CD4-positive, alpha-beta T cell treated with Interferon gamma for 1 hour (primary cell): ENCODE data around the gene ETV2.
"Not testable (repeated sequence)": the region's sequence is repeated elsewhere in the genome, so short reads cannot be mapped to it uniquely, and the experiment has no call there.

Experiments used
- DNase-seq: peaks from one replicate; pipeline ENCODE4 v3.0.0-alpha.2; 2020

The ETV2 gene

DNA sequence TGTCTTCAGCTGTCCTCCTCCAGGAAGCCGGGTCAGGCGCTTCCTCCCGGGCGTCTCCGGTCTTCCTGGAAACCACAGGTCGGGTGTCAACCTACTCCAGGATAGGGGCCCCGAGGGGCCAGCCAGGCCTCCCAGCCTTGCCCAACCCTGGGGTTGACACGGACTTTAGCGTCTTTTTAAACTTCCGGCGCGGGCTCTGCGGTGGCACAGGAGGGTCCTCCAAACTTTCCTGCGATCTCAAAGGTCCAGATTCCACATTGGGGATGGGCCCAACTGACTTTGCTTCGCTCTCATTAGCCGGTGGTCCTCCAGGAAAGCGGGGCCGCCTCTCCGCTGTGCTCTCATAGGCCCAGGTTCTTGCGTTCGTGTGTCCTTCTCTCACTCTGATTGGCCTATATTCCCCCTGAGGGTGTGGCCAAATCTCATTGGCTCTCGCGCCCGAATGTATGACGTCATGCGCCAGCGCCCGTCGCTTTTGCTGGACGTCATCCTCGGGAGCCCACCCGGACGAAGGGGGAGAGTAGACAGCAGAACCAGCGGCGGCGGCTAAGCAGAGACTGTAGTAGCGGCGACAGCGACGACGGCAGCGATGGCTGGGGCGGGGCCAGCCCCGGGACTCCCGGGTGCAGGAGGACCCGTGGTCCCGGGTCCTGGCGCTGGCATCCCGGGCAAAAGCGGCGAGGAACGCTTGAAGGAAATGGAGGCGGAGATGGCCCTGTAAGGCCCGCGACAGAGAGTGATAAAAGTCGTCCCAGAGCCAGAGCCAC, 12.8 kb upstream of the ETV2 start, which contains the start of gene RBM42:
Gene RBM42, plus strand, starts transcription at position 472 of the 767 bp plus-strand sequence. Its CDS starts 118 bp downstream, at position 590.
- peak; percentile 97 for DNase-seq

- DNase-seq, result no peak
Measured at GRCh38 chr19:35629332-35629633, 12.3 kb upstream of the ETV2 start.

GRCh38 chr19:35633727-35634440, 7.7 kb upstream of the ETV2 start:
- DNase-seq, result no peak

GRCh38 chr19:35636651-35637050, 4.9 kb upstream of the ETV2 start:
- no peak for DNase-seq

- DNase-seq, result no peak
Measured at GRCh38 chr19:35637165-35637564, 4.4 kb upstream of the ETV2 start.

DNA sequence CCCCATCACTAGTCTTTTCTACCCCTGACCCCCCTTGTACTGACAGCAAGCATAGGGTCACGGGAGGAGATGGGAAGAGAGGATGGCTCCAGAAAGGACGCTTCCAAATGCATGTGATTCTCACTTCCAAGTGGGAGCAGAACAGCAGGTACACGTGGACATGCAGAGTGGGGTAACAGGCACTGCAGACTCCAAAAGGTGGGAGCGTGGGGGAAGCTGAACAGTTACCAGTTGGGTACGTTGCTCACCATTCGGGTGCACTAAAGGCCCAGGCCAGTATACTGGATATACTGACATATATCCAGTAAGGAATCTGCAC, 2.3 kb upstream of the ETV2 start:
- DNase-seq, result no peak

DNA sequence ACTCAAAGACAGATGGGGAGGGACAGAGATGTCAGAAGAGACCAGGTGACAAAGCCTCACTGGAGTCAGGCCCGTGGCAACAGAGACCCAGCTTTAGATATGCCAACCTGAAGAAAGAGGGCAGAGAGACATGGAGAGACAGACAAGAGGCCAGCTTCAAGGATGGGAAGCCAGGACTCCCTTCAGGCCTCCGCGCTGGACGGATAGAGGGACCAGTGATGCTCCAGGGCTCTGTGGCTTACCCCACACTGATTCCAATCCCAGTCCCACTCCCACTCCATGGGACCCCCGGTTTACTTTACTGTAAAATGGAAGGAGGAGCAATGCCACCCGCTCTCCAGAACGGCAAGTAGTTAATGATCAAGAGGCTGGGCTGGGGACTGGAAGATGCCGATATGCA, 1.7 kb upstream of the ETV2 start:
- no peak for DNase-seq

GRCh38 chr19:35642312-35642711, 767 bp downstream of the ETV2 start:
- no peak for DNase-seq

DNA sequence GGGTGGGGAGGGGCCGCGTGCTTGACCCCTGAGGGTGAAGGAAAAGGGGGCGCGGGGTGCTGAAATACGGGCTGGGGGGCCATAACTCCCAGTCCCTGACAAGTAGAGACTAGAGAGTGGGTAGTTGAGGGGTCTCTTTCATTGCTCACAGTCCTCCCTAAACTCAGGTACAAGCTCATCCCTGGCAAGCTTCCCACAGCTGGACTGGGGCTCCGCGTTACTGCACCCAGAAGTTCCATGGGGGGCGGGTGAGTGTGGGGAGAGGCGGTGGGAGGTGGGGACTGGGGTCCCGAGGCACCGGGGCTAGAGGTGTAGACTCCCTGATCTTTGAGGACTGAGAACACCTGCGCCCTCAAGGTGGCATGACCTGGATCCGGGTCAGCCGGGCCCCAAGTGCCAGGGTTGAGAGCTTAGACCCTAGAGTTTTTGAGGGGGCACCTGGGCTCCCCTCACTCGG, 1.3 kb downstream of the ETV2 start:
- no peak for DNase-seq

- DNase-seq, result peak; percentile 80
Measured at GRCh38 chr19:35643255-35644205, 2.0 kb downstream of the ETV2 start.

DNA sequence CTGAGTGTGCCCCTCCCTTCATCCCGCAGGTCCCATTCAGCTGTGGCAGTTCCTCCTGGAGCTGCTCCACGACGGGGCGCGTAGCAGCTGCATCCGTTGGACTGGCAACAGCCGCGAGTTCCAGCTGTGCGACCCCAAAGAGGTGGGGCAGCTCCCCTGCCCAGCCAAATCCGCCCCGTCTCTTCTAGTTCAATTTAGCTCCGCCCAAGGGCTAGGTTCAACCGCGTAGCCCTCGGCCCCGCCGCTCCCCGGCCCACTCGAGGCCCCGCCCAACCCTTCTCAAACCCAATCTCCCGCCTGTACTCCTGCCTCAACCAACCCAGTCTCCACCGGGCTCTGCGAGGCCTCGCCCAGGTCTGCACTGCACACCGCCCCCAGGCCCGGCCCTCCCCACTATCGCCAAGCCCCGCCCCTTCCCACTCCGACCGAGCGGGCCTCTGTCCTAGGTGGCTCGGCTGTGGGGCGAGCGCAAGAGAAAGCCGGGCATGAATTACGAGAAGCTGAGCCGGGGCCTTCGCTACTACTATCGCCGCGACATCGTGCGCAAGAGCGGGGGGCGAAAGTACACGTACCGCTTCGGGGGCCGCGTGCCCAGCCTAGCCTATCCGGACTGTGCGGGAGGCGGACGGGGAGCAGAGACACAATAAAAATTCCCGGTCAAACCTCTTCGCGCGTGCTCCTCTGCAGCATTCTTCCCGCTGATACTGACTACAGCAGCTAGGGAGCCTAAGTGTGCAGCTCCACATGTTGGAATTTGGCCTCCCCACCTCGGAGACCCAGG, 2.9 kb downstream of the ETV2 start:
- peak; percentile 98 for DNase-seq

- DNase-seq, result peak; percentile 68
Measured at GRCh38 chr19:35644987-35645679, 3.6 kb downstream of the ETV2 start.

DNA sequence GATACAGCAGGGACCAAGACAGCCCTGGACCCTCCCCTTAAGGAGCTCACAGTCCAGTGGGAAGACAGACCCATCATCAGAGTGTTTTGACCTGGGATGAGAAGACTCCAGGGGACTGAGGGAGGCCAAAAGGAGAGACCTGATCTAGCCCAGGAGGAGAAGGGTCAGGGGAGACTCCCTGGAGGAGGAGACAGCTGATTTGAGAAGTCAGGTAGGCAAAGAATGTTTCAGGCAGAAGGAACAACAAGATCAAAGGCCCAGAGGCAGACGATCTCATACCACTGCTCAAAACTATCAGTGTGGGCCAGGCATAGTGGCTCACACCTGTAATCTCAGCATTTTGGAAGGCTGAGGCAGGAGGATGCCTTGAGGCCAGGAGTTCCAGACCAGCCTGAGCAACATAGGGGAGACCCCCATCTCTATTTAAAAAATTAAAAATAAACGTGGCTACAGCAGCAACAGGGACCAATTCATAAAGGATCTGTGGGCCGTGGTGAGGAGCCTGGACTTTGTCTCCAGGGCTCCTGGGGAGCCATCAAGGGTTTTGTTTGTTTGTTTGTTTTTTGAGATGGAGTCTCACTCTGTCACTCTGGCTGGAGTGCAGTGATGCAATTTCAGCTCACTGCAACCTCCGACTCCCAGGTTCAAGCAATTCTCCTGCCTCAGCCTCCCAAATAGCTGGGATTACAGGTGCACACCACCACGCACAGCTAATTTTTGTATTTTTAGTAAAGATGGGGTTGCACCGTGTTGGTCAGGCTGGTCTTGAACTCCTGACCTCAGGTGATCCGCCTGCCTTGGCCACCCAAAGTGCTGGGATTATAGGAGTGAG, 4.4 kb downstream of the ETV2 start:
- DNase-seq, result no peak

GRCh38 chr19:35648017-35648961, 6.7 kb downstream of the ETV2 start, which contains the start of gene COX6B1:
Gene COX6B1, plus strand, starts transcription at chr19:35648323. Its CDS starts 2,921 bp downstream, at chr19:35651244.
- peak; percentile 94 for DNase-seq

- no peak for DNase-seq
Measured at GRCh38 chr19:35650581-35650980, 9.0 kb downstream of the ETV2 start.

DNA sequence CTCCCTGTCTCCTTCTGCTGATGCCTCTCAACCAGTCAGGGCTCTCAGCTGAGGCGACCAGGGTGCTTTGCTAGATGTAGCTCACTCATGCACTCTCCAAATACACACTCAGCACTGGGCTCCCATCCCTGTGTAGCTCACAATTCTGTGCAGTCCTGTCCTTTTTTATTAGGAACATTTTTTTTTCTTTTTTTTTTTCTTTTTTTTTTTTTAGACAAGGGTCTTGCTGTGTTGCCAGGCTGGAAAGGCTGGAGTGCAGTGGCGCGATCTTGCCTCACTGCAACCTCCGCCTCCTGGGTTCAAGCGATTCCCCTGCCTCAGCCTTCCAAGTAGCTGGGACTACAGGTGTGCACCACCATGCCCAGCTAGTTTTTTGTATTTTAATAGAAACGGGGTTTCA, 13.3 kb downstream of the ETV2 start:
- not testable (repeated sequence) for DNase-seq

DNA sequence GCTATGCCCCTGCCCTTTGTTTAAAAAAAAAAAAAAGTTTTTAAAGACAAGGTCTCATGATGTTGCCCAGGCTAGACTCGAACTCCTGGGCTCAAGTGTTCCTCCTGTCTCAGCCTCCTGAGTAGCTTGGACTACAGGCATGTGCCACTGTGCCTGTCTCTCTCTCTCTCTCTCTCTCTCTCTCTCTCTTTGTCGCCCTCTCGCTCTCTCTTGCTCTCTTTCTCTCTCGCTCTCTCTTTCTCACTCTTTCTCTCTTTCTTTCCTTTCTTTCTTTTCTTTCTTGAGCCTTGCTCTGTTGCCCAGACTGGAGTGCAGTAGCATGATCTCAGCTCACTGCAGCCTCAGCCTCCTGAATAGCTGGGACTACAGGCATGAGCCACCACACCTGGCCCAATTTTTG, 14.1 kb downstream of the ETV2 start:
- DNase-seq, result no peak

DNA sequence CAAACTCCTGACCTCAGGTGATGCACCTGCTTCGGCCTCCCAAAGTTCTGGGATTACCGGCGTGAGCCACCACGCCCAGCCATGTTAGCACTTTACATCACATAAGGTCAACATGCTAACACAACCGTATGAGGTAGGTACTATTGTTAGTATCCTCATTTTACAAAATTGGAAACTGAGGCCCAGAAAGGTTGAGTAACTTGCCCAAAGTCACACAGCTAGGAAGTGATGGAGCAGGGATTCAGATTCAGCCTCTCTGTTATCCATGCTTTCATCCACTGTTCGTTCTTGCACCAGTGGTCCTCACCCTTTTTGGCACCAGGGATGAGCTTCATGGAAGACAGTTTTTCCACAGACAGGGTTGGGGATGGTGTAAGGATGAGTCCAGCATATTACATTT, 15.2 kb downstream of the ETV2 start:
- DNase-seq, result no peak

DNA sequence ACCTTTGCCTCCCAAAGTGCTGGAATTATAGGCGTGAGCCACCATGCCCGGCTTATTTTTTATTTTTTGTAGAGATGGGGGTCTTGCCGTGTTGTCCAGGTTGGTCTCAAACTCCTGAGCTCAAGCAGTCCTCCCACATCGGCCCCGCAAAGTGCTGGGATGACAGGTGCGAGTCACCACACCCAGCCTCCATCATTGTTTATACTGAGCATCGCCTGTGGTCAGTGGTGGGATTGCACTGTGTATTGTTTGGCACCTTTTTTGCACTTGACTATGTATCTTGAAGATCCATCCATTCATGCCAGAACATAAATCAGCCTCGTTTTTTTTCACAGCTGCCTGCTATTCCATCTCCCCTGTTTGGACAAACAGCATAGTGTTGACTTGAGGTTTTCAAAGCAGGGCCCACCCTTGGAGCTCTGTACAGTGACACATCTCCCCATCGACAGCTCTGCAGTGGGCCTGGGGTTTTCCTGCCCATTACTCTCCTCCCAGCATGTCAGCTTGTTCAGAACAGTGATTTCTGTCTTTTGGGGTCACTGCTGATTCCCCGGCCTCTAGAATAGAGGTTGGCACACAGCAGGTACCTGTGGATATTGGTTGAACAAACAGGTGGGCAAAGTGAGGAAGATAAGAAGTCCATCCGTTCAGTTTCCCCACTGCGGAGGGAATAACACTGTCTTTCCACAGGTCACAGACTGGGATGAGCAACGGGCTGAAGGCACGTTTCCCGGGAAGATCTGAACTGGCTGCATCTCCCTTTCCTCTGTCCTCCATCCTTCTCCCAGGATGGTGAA, 16.6 kb downstream of the ETV2 start:
- DNase-seq, result no peak
